Gastrocnemius medialis (tissue), 4 donors: ENCODE measurements around the gene PLCB3. TPM values are rescaled to one million over a fixed set of nuclear protein-coding genes. Genes with fewer than 3 reads are reported as not detected.
A peak's percentile ranks its signal among the peaks of the same experiment; 100 is the strongest.

Experiments used
- ATAC-seq, 2 donors: fragments of 150-250 bp; one replicate each; pipeline ENCODE4 v1.9.1; 2016
- DNase-seq, 2 donors: peaks; one replicate each; pipeline ENCODE4 v3.0.0-alpha.2; 2019
- H3K27ac ChIP-seq, 4 donors: fragments of 200-600 bp; sonication (generic); 1 replicate in 1 of 4; 2 replicates in 3 of 4; pipeline ENCODE4 v1.5.1; 2016 to 2018; ENCODE audit warnings: mild to moderate bottlenecking in 2 of 4, moderate library complexity in 1 of 4
- H3K27me3 ChIP-seq, 3 donors: fragments of 200-600 bp; sonication (generic) in 2 of 3; 1 replicate in 1 of 3; 2 replicates in 2 of 3; pipeline versions ENCODE4 v1.5.1 to v1.6.0; 2016 to 2019; ENCODE audit warnings: mild to moderate bottlenecking in 1 of 3, moderate library complexity in 1 of 3
- H3K36me3 ChIP-seq, 2 donors: fragments of 200-600 bp; sonication (generic) in 1 of 2; one replicate each; pipeline ENCODE4 v1.5.1; 2017 to 2018
- H3K4me1 ChIP-seq, 2 donors: fragments of 200-600 bp; sonication (generic) in 1 of 2; one replicate each; pipeline ENCODE4 v1.5.1; 2016 to 2017; ENCODE audit warnings: mild to moderate bottlenecking in 2 of 2
- H3K4me3 ChIP-seq, 4 donors: fragments of 200-600 bp; sonication (generic) in 3 of 4; 1 replicate in 1 of 4; 2 replicates in 3 of 4; pipeline ENCODE4 v1.5.1; 2016 to 2019; ENCODE audit warnings: mild to moderate bottlenecking in 2 of 4
- H3K9me3 ChIP-seq, 3 donors: fragments of 200-600 bp; sonication (generic) in 2 of 3; 1 replicate in 1 of 3; 2 replicates in 2 of 3; pipeline ENCODE4 v1.5.1; 2016 to 2019
- CTCF ChIP-seq, 5 experiments: fragments of 450-650 bp in 3 of 5; fragments of 200-600 bp in 2 of 5; sonication (generic) in 2 of 5; IDR thresholded peaks in 4 of 5; conservative IDR thresholded peaks in 1 of 5; 1 replicate in 4 of 5; 2 replicates in 1 of 5; pipeline ENCODE4 v1.5.1; 2016 to 2019; ENCODE audit warnings: antibody characterized with exemption in 5 of 5, mild to moderate bottlenecking in 3 of 5, moderate library complexity in 3 of 5
- POLR2A ChIP-seq, 2 donors: fragments of 450-650 bp; IDR thresholded peaks; one replicate each; pipeline ENCODE4 v1.6.1; 2017; ENCODE audit warnings: antibody characterized with exemption in 2 of 2, mild to moderate bottlenecking in 2 of 2, moderate library complexity in 2 of 2
- in situ Hi-C, 4 donors: fragments of 200-750 bp; cut with MboI; loops; one replicate each; pipeline versions ENCODE4 v1.15.0 to v1.8.0; 2017; ENCODE audit warnings: low sequenced_read_pairs in 4 of 4
- intact Hi-C: fragments of 100-400 bp; cut with DNase I; formaldehyde crosslinking; loops from one replicate; pipeline ENCODE4 v1.15.1; 2023; ENCODE audit warnings: low total_unique reads
- total RNA-seq, 4 donors: library from RNA; depleted of rRNA; stranded (reverse); fragments of >200 nt; gene quantifications; one replicate each; pipeline versions ENCODE4 v1.1.0 to v1.2.3, GENCODE V29; 2016

Gene PLCB3
- total RNA-seq: 1 to 10 TPM; 4.7 to 9.7 (median 6.2) TPM

- no peak for DNase-seq
- Histone ChIP-seq H3K27me3 (no peaks in the 10 kb centered on the region), H3K36me3 (peaks cover 0 to 10% of the 10 kb centered on the region in 2 donors), H3K27ac (peak within 1 kb of the TSS; percentile 67 to 82 (median 76)), H3K9me3 (no peaks in the 10 kb centered on the region), H3K4me1 (peaks cover 36 to 37% of the 10 kb centered on the region in 2 donors), H3K4me3 (peak within 1 kb of the TSS; percentile 65 to 92 (median 78))
- ATAC-seq: peak; percentile 40 to 50
- in situ Hi-C loops: no loop called here
- intact Hi-C loops: loop anchor here (1.0 kb wide), 4 partner anchors 18 to 54 kb away; partner anchors contain the start of gene ESRRA
- TF ChIP-seq POLR2A (IDR thresholded peaks at IDR 0.05) (peak; percentile 82 to 86), CTCF (IDR thresholded peaks at IDR 0.05 in 4 of 5, conservative IDR thresholded peaks at IDR 0.05 in 1 of 5) (peak; percentile 79 to 98 (median 94))
These were observed at the start of gene PLCB3 for GRCh38 chr11:64251016-64251752. PLCB3 (plus strand) TSS chr11:64251530; CDS start chr11:64251650, 120 bp downstream.

GRCh38 chr11:64201543-64201942 lies 49.8 kb upstream of the PLCB3 start:
- Histone ChIP-seq H3K4me1 (peaks cover 17% of the 10 kb centered on the region in 2 donors), H3K36me3 (peaks cover 3 to 88% of the 10 kb centered on the region in 2 donors), H3K9me3 (no peaks in the 10 kb centered on the region), H3K27ac (no peak overlapping the region), H3K27me3 (no peaks in the 10 kb centered on the region), H3K4me3 (no peak overlapping the region)
- DNase-seq (no peak), ATAC-seq (no peak)
- TF ChIP-seq POLR2A (IDR thresholded peaks at IDR 0.05): no peak
- TF ChIP-seq CTCF (IDR thresholded peaks at IDR 0.05 in 4 of 5, conservative IDR thresholded peaks at IDR 0.05 in 1 of 5): no peak
- in situ Hi-C loops (loop anchor here in 2 of 4 donors (5.0 kb wide), 1 partner anchor 96 kb away; no protein-coding TSS in a partner anchor), intact Hi-C loops (no loop called here)

- TF ChIP-seq CTCF (IDR thresholded peaks at IDR 0.05 in 4 of 5, conservative IDR thresholded peaks at IDR 0.05 in 1 of 5): no peak
- no peak for TF ChIP-seq POLR2A (IDR thresholded peaks at IDR 0.05)
- intact Hi-C loops: no loop called here
- Histone ChIP-seq H3K9me3 (no peaks in the 10 kb centered on the region), H3K4me1 (peaks cover 17 to 22% of the 10 kb centered on the region in 2 donors), H3K27ac (peak overlapping the region in 2 of 4 donors; percentile 9 to 41), H3K27me3 (no peaks in the 10 kb centered on the region), H3K36me3 (peaks cover 3 to 76% of the 10 kb centered on the region in 2 donors), H3K4me3 (no peak overlapping the region)
- in situ Hi-C loops: loop anchor here in 2 of 4 donors (5.0 kb wide), 1 partner anchor 94 kb away; no protein-coding TSS in a partner anchor
- DNase-seq (no peak), ATAC-seq (no peak)
These were observed 48.3 kb upstream of the PLCB3 start for GRCh38 chr11:64202992-64203391.

GRCh38 chr11:64203421-64204079 lies 47.8 kb upstream of the PLCB3 start:
- no peaks in the 10 kb centered on the region for H3K9me3 ChIP-seq
- H3K4me1 ChIP-seq: peaks cover 17 to 22% of the 10 kb centered on the region in 2 donors
- DNase-seq (no peak), ATAC-seq (no peak)
- intact Hi-C loops (loop anchor here (1.0 kb wide), 4 partner anchors 48 to 101 kb away; partner anchors contain the start of gene PLCB3), in situ Hi-C loops (loop anchor here in 2 of 4 donors (5.0 kb wide), 1 partner anchor 94 kb away; no protein-coding TSS in a partner anchor)
- no peak overlapping the region for H3K4me3 ChIP-seq
- H3K27me3 ChIP-seq: no peaks in the 10 kb centered on the region
- TF ChIP-seq CTCF (IDR thresholded peaks at IDR 0.05 in 4 of 5, conservative IDR thresholded peaks at IDR 0.05 in 1 of 5) (no peak), POLR2A (IDR thresholded peaks at IDR 0.05) (no peak)
- H3K36me3 ChIP-seq: peaks cover 3 to 71% of the 10 kb centered on the region in 2 donors
- no peak overlapping the region for H3K27ac ChIP-seq
